Prostate gland (tissue), 2 donors: ENCODE measurements around the gene BAIAP2L1. TPM values are rescaled to one million over a fixed set of nuclear protein-coding genes. Genes with fewer than 3 reads are reported as not detected.

Source experiments
- DNase-seq: peaks from one replicate; pipeline ENCODE4 v3.0.0-alpha.2; 2019; ENCODE audit warnings: low spot score
- H3K27ac ChIP-seq, 2 donors: fragments of 200-600 bp; sonication (generic); 2 replicates each; pipeline ENCODE4 v1.5.1; 2017 to 2019
- H3K27me3 ChIP-seq: fragments of 200-600 bp; sonication (generic); replicated peaks from 2 replicates; pipeline ENCODE4 v1.5.1; 2019; ENCODE audit not compliant: insufficient read depth
- H3K36me3 ChIP-seq, 2 donors: fragments of 200-600 bp; sonication (generic); 1 replicate in 1 of 2; 2 replicates in 1 of 2; pipeline versions ENCODE4 v1.5.1 to v1.8.1; 2017 to 2019
- H3K4me1 ChIP-seq: fragments of 200-600 bp; sonication (generic); replicated peaks from 2 replicates; pipeline ENCODE4 v1.5.1; 2019
- H3K4me3 ChIP-seq, 2 donors: fragments of 200-600 bp; sonication (generic); 2 replicates each; pipeline ENCODE4 v1.5.1; 2017 to 2019
- H3K9me3 ChIP-seq: fragments of 200-600 bp; sonication (generic); 2 replicates; pipeline ENCODE4 v1.5.1; 2017
- CTCF ChIP-seq, 4 experiments: fragments of 200-600 bp in 2 of 4; fragments of 450-650 bp in 2 of 4; sonication (generic) in 2 of 4; IDR thresholded peaks; 1 replicate in 3 of 4; 2 replicates in 1 of 4; pipeline ENCODE4 v1.5.1; 2016 to 2019; ENCODE audit warnings: antibody characterized with exemption in 4 of 4, mild to moderate bottlenecking in 2 of 4, moderate library complexity in 2 of 4
- POLR2A ChIP-seq: fragments of 450-650 bp; IDR thresholded peaks from one replicate; pipeline ENCODE4 v1.6.1; 2016; ENCODE audit warnings: antibody characterized with exemption, mild to moderate bottlenecking
- POLR2AphosphoS5 ChIP-seq: sonication (generic); formaldehyde crosslinking; IDR thresholded peaks from one replicate; pipeline ENCODE4 v1.6.1; 2017; ENCODE audit warnings: antibody characterized with exemption
- WGBS: methylation state at CpG from one replicate; pipeline ENCODE4 v1.1.5; 2018; 5-methylcytosine and 5-hydroxymethylcytosine counted together
- intact Hi-C: fragments of 100-400 bp; cut with DNase I; formaldehyde crosslinking; loops from one replicate; pipeline ENCODE4 v1.14.2; 2022
- total RNA-seq, 2 donors: library from RNA; depleted of rRNA; stranded (reverse); fragments of >200 nt; gene quantifications; one replicate each; pipeline ENCODE4 v1.1.0, GENCODE V29; 2016

The BAIAP2L1 gene
- total RNA-seq, 2 donors from 2014 or later, result 24.7 to 41.6 TPM

- intact Hi-C loops, result loop anchor here (5.0 kb wide), 2 partner anchors 34 to 116 kb away; partner anchors contain the start of genes BAIAP2L1 and TECPR1
- Histone ChIP-seq H3K27ac (peak overlapping the region; percentile 93 to 99), H3K27me3 (no peaks in the 10 kb centered on the region), H3K4me3 (peak overlapping the region in 1 of 2 donors; percentile 99), H3K9me3 (no peaks in the 10 kb centered on the region), H3K4me1 (peaks cover 36% of the 10 kb centered on the region), H3K36me3 (no peaks in the 10 kb centered on the region)
- WGBS, result 61% methylated on average over 14 of the region's 14 CpGs
- DNase-seq, result no peak
- TF ChIP-seq POLR2A, result no peak
- TF ChIP-seq POLR2AphosphoS5, result peak; percentile 7
Observed at GRCh38 chr7:98286093-98286539, 114.8 kb downstream of the BAIAP2L1 start.

- intact Hi-C loops, result loop anchor here (5.0 kb wide), 2 partner anchors 33 to 117 kb away; partner anchors contain the start of genes BAIAP2L1 and TECPR1
- Histone ChIP-seq H3K4me1 (peaks cover 36% of the 10 kb centered on the region), H3K27ac (peak overlapping the region; percentile 93 to 99), H3K4me3 (peak overlapping the region in 1 of 2 donors; percentile 99), H3K36me3 (no peaks in the 10 kb centered on the region), H3K9me3 (no peaks in the 10 kb centered on the region), H3K27me3 (no peaks in the 10 kb centered on the region)
- 77% methylated on average over 17 of the region's 21 CpGs for WGBS
- no peak for DNase-seq
- TF ChIP-seq POLR2AphosphoS5, result no peak
- no peak for TF ChIP-seq CTCF (IDR thresholded peaks at IDR 0.05)
- no peak for TF ChIP-seq POLR2A
Observed at GRCh38 chr7:98285157-98286092, 115.5 kb downstream of the BAIAP2L1 start.

GRCh38 chr7:98284335-98285036 is 116.4 kb downstream of the BAIAP2L1 start:
- peak; percentile 77 for DNase-seq

GRCh38 chr7:98283887-98284222 is 117.0 kb downstream of the BAIAP2L1 start:
- DNase-seq, result no peak
- H3K36me3 ChIP-seq, result no peaks in the 10 kb centered on the region
- no peaks in the 10 kb centered on the region for H3K9me3 ChIP-seq
- intact Hi-C loops, result no loop called here
- H3K27ac ChIP-seq, result peak overlapping the region; percentile 93 to 99
- H3K4me1 ChIP-seq, result peaks cover 39% of the 10 kb centered on the region
- no peak for TF ChIP-seq POLR2AphosphoS5
- no peak for TF ChIP-seq POLR2A
- TF ChIP-seq CTCF (IDR thresholded peaks at IDR 0.05), result no peak
- peak overlapping the region; percentile 92 to 99 for H3K4me3 ChIP-seq
- no peaks in the 10 kb centered on the region for H3K27me3 ChIP-seq
- WGBS, result 69% methylated on average over 8 of the region's 8 CpGs

More at GRCh38 chr7:98284335-98285036, 116.4 kb downstream of the BAIAP2L1 start:
- Histone ChIP-seq H3K36me3 (no peaks in the 10 kb centered on the region), H3K27ac (peak overlapping the region; percentile 93 to 99), H3K9me3 (no peaks in the 10 kb centered on the region), H3K4me1 (peaks cover 36% of the 10 kb centered on the region), H3K4me3 (peak overlapping the region; percentile 92 to 99), H3K27me3 (no peaks in the 10 kb centered on the region)
- peak; percentile 81 for TF ChIP-seq POLR2AphosphoS5
- TF ChIP-seq CTCF (IDR thresholded peaks at IDR 0.05), result peak in 1 of 4 experiments; percentile 3
- peak; percentile 31 for TF ChIP-seq POLR2A
- 15% methylated on average over 20 of the region's 20 CpGs for WGBS
- intact Hi-C loops, result loop anchor here (5.0 kb wide), 2 partner anchors 32 to 118 kb away; partner anchors contain the start of genes BAIAP2L1 and TECPR1
